C4-2B (cell line): ENCODE data around the gene CD99.

ENCODE experiments used
- CTCF ChIP-seq: fragments of 450-650 bp; conservative IDR thresholded peaks from 2 replicates; pipeline ENCODE4 v1.5.1; 2017; ENCODE audit warnings: mild to moderate bottlenecking
- ZFX ChIP-seq: fragments of 450-650 bp; IDR thresholded peaks from 2 replicates; pipeline ENCODE4 v1.6.1; 2017

DNA sequence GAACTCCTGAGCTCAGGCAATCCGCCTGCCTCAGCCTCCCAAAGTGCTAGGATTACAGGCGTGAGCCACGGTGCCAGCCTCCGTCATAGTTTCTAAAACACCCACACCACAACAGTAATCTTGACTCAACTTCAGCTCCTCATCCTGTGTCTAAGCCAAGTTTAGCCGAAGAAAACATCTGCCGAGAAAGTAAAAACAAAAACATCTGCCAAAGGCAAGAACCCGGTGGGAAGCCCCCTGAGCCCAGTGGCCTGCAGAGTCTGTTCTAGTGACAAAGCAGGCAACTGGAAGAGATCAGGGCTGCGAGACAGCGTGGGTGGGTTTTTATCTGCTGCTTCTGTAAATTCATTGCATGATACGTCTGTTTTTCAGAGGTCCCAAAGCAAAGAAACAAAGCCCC lies 26.6 kb upstream of the CD99 start:
- no peak for TF ChIP-seq CTCF
- no peak for TF ChIP-seq ZFX
